Endothelial cell of umbilical vein (primary cell): ENCODE measurements around the gene COL9A3. TPM values are rescaled to one million over a fixed set of nuclear protein-coding genes. Genes with fewer than 3 reads are reported as not detected.
A peak's percentile ranks its signal among the peaks of the same experiment; 100 is the strongest.

Experiments
- BruUV-seq: library from RNA; stranded (reverse); fragments of 400-500 nt; replicated peaks from 2 replicates; lab custom pipeline; 2021; lab: Mats Ljungman, UMichigan
- CTCF ChIA-PET: fragments of 300-600, 350-600 bp; sonication (Branson Sonifier 250); formaldehyde crosslinking; loops from one replicate; lab custom pipeline; 2021; ENCODE audit warnings: antibody characterized with exemption, inconsistent platforms; lab: Charles Lee
- POLR2A ChIA-PET: fragments of 300-600, 350-600 bp; sonication (Branson Sonifier 250); formaldehyde crosslinking; loops from one replicate; lab custom pipeline; 2021; ENCODE audit warnings: antibody characterized with exemption, inconsistent platforms; lab: Charles Lee
- DNase-seq: peaks from one replicate; pipeline ENCODE4 v3.0.0-alpha.2; 2011; ENCODE audit warnings: low read depth, low spot score
- FAIRE-seq: peaks from 2 replicates; lab custom pipeline; 2011; peaks lifted over from hg19 to GRCh38; lab: Jason Lieb, UNC
- H2AFZ ChIP-seq: 2 replicates; pipeline ENCODE4 v1.6.0; 2012; ENCODE audit warnings: low read depth, low read length, control low read depth, inconsistent platforms
- H3K27ac ChIP-seq: 2 replicates; pipeline ENCODE4 v1.5.1; 2011; ENCODE audit warnings: low read depth, mild to moderate bottlenecking, control low read depth, low read length, moderate library complexity; ENCODE audit not compliant: insufficient read depth
- H3K27me3 ChIP-seq, 2 experiments: 2 replicates each; pipeline versions ENCODE4 v1.6.0 to v1.6.1; 2011; ENCODE audit warnings: low read length in 2 of 2, mixed read lengths in 1 of 2; ENCODE audit not compliant: control insufficient read depth in 2 of 2, insufficient read depth in 2 of 2
- H3K36me3 ChIP-seq, 2 experiments: 2 replicates in 1 of 2; 3 replicates in 1 of 2; pipeline ENCODE4 v1.5.1; 2011; ENCODE audit warnings: low read length in 2 of 2, mild to moderate bottlenecking in 1 of 2, moderate library complexity in 1 of 2; ENCODE audit not compliant: control insufficient read depth in 2 of 2, insufficient read depth in 2 of 2; ENCODE audit errors: extremely low read depth in 1 of 2
- H3K4me1 ChIP-seq: 3 replicates; pipeline ENCODE4 v1.5.1; 2011; ENCODE audit warnings: mild to moderate bottlenecking, low read length; ENCODE audit not compliant: control insufficient read depth, insufficient read depth; ENCODE audit errors: extremely low read depth
- H3K4me2 ChIP-seq: 2 replicates; pipeline ENCODE4 v1.6.1; 2011; ENCODE audit warnings: low read length, control low read depth, mixed read lengths; ENCODE audit not compliant: insufficient read depth
- H3K4me3 ChIP-seq, 3 experiments: fragments of 200-600 bp in 1 of 3; sonication (generic), shearing (Covaris generic) in 1 of 3; replicated peaks in 1 of 3; 2 replicates each; pipeline ENCODE4 v1.5.1; 2011 to 2016; ENCODE audit warnings: control low read depth in 3 of 3, low read length in 3 of 3, mild to moderate bottlenecking in 2 of 3, inconsistent platforms in 1 of 3, low read depth in 1 of 3, moderate library complexity in 1 of 3; ENCODE audit not compliant: insufficient read depth in 1 of 3
- H3K79me2 ChIP-seq: 2 replicates; pipeline ENCODE4 v1.6.0; 2012; ENCODE audit warnings: low read length, inconsistent platforms; ENCODE audit not compliant: control insufficient read depth, insufficient read depth
- H3K9ac ChIP-seq: replicated peaks from 2 replicates; pipeline ENCODE3; 2011; ENCODE audit warnings: low read length, control low read depth; ENCODE audit not compliant: insufficient read depth; ENCODE audit errors: extremely low read depth
- H3K9me1 ChIP-seq: replicated peaks from 3 replicates; pipeline ENCODE4 v1.6.0; 2011; ENCODE audit warnings: mild to moderate bottlenecking, low read length; ENCODE audit not compliant: control insufficient read depth, insufficient read depth; ENCODE audit errors: extremely low read depth
- H3K9me3 ChIP-seq: replicated peaks from 2 replicates; pipeline ENCODE4 v1.5.1; 2012; ENCODE audit warnings: low read length, inconsistent platforms; ENCODE audit not compliant: control insufficient read depth, insufficient read depth
- H4K20me1 ChIP-seq: replicated peaks from 2 replicates; pipeline ENCODE3; 2011; ENCODE audit warnings: mild to moderate bottlenecking, low read length; ENCODE audit not compliant: control insufficient read depth, insufficient read depth; ENCODE audit errors: extremely low read depth
- CTCF ChIP-seq, 2 donors: IDR thresholded peaks; 1 replicate in 1 of 2; 2 replicates in 1 of 2; pipeline ENCODE4 v1.5.1; 2011; ENCODE audit warnings: low read length in 2 of 2, mild to moderate bottlenecking in 2 of 2, moderate library complexity in 2 of 2, control low read depth in 1 of 2, inconsistent platforms in 1 of 2, low read depth in 1 of 2; ENCODE audit not compliant: insufficient read depth in 1 of 2; ENCODE audit errors: extremely low read depth in 1 of 2
- EZH2 ChIP-seq: IDR thresholded peaks from 2 replicates; pipeline ENCODE4 v1.6.1; 2012; ENCODE audit warnings: borderline replicate concordance, low read depth, mild to moderate bottlenecking, moderate library complexity, low read length, inconsistent platforms; ENCODE audit not compliant: severe bottlenecking
- FOS ChIP-seq: IDR thresholded peaks from 2 replicates; pipeline ENCODE4 v1.6.1; 2011; ENCODE audit warnings: mild to moderate bottlenecking, low read length, moderate library complexity, borderline replicate concordance; ENCODE audit not compliant: insufficient read depth
- GATA2 ChIP-seq: IDR thresholded peaks from 2 replicates; pipeline ENCODE4 v1.7.0; 2011; ENCODE audit warnings: low read depth, mild to moderate bottlenecking, moderate library complexity, mixed read lengths, low read length; ENCODE audit not compliant: insufficient read length, insufficient read depth
- JUN ChIP-seq: IDR thresholded peaks from 2 replicates; pipeline ENCODE4 v1.6.1; 2011; ENCODE audit warnings: borderline replicate concordance, low read depth; ENCODE audit not compliant: insufficient read length, insufficient read depth
- MYC ChIP-seq: IDR thresholded peaks from one replicate; pipeline ENCODE4 v1.6.1; 2011; ENCODE audit warnings: mild to moderate bottlenecking, low read depth, low read length
- POLR2A ChIP-seq: IDR thresholded peaks from 2 replicates; pipeline ENCODE4 v1.6.1; 2012; ENCODE audit warnings: low read depth, mild to moderate bottlenecking, control low read depth, low read length
- POLR2AphosphoS5 ChIP-seq: IDR thresholded peaks from 2 replicates; pipeline ENCODE4 v1.6.1; 2012; ENCODE audit warnings: low read depth, mild to moderate bottlenecking, control low read depth, low read length, moderate library complexity; ENCODE audit not compliant: insufficient read depth
- dilution Hi-C: fragments of 300-500 bp; cut with MboI; formaldehyde crosslinking; loops from one replicate; pipeline ENCODE4 v1.15.0; 2019; ENCODE audit warnings: low sequenced_read_pairs; ENCODE audit not compliant: extremely low pct_ligation_motif_present
- intact Hi-C: fragments of 100-400 bp; cut with micrococcal nuclease; formaldehyde crosslinking; loops from one replicate; pipeline ENCODE4 v1.10.0; 2022
- polyA plus RNA-seq, 4 experiments: library from polyadenylated mRNA; depleted of rRNA in 3 of 4; stranded (reverse) in 3 of 4; unstranded in 1 of 4; fragments of >200 nt; gene quantifications; 2 replicates each; pipeline versions ENCODE4 v1.2.1 to v1.2.3, GENCODE V29; 2011 to 2012; ENCODE audit warnings: missing spikeins in 1 of 4
- total RNA-seq: library from RNA; stranded (reverse); gene quantifications from 2 replicates; pipeline ENCODE4 v1.2.3, GENCODE V29; 2021
- TF ChIP-seq, protein P1 (sequence below): IDR thresholded peaks from 2 replicates; pipeline ENCODE4 v1.6.1; 2011; ENCODE audit not compliant: insufficient read depth, insufficient read length

Gene COL9A3
- total and polyA plus RNA-seq, 2 donors (not counting 3 experiments of a cell fraction or from before 2014, with no cell fraction given) = 0.46 to 0.60 TPM

- Histone ChIP-seq H4K20me1 (no peaks in the 10 kb centered on the region), H3K4me1 (peaks cover 11% of the 10 kb centered on the region), H3K36me3 (peaks cover 9 to 24% of the 10 kb centered on the region in 2 experiments), H3K9me3 (no peaks in the 10 kb centered on the region), H3K79me2 (peaks cover 23% of the 10 kb centered on the region), H3K27ac (no peak overlapping the region), H3K9ac (no peak overlapping the region), H3K4me3 (no peak overlapping the region), H2AFZ (no peak overlapping the region), H3K27me3 (no peaks in the 10 kb centered on the region), H3K4me2 (peak overlapping the region; percentile 16), H3K9me1 (no peaks in the 10 kb centered on the region)
- intact Hi-C loops = loop anchor here (5.0 to 10.0 kb wide), 2 partner anchors 304 to 422 kb away; partner anchors contain the start of gene RPS21
- dilution Hi-C loops = no loop called here
- ChIA-PET CTCF (interaction anchor here (2.2 kb wide), 1 partner anchor 9 kb away, joined by 7 read pairs; no protein-coding TSS in a partner anchor), POLR2A (no interaction called here)
- FAIRE-seq (no peak), DNase-seq (no peak)
- BruUV-seq = no TSS peak
- TF ChIP-seq JUN (no peak), FOS (no peak), POLR2AphosphoS5 (no peak), EZH2 (no peak), MYC (no peak), GATA2 (no peak), POLR2A (no peak), CTCF (IDR thresholded peaks at IDR 0.05; ENCODE audit: extremely low read depth in 1 of 2, insufficient read depth in 1 of 2, low read depth in 1 of 2, low read length in 2 of 2) (no peak)
- TF ChIP-seq, protein P1, sequence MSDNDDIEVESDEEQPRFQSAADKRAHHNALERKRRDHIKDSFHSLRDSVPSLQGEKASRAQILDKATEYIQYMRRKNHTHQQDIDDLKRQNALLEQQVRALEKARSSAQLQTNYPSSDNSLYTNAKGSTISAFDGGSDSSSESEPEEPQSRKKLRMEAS = no peak
These were observed 10.3 kb upstream of the COL9A3 start for GRCh38 chr20:62806383-62807050.
